ENCODE data around the gene HIVEP2.

Gene HIVEP2

GRCh38 chr6:142781129-142781528 lies 163.8 kb downstream of the HIVEP2 start:
- no peaks in the 10 kb centered on the region for H3K4me1 ChIP-seq (ENCODE audit: insufficient read depth, low read length)
- no peaks in the 10 kb centered on the region for H3K27me3 ChIP-seq (ENCODE audit: insufficient read depth, low read length)
- no peak overlapping the region for H3K27ac ChIP-seq (ENCODE audit: low read length)
- no peaks in the 10 kb centered on the region for H3K36me3 ChIP-seq (ENCODE audit: insufficient read depth, low read depth, low read length)
- no peak overlapping the region for H3K4me3 ChIP-seq (ENCODE audit: low read length)
- no peak overlapping the region for H3K9ac ChIP-seq (ENCODE audit: low read depth, low read length)
- no peaks in the 10 kb centered on the region for H3K9me3 ChIP-seq (ENCODE audit: insufficient read depth, low read depth, low read length)

- Histone ChIP-seq H3K36me3 (ENCODE audit: insufficient read depth, low read depth, low read length) (0 out of 2 replicates have a peak, but pooled peaks cover 11% of the 10 kb centered on the region), H3K4me1 (ENCODE audit: insufficient read depth, low read length) (no peaks in the 10 kb centered on the region)
Measured at GRCh38 chr6:142773859-142774648, 170.9 kb downstream of the HIVEP2 start.

GRCh38 chr6:142773324-142773723 lies 171.7 kb downstream of the HIVEP2 start:
- Histone ChIP-seq H3K27ac (ENCODE audit: low read length) (no peak overlapping the region), H3K36me3 (ENCODE audit: insufficient read depth, low read depth, low read length) (0 out of 2 replicates have a peak, but pooled peaks cover 11% of the 10 kb centered on the region), H3K4me1 (ENCODE audit: insufficient read depth, low read length) (no peaks in the 10 kb centered on the region), H3K27me3 (ENCODE audit: insufficient read depth, low read length) (no peaks in the 10 kb centered on the region), H3K4me3 (ENCODE audit: low read length) (no peak overlapping the region), H3K9ac (ENCODE audit: low read depth, low read length) (no peak overlapping the region), H3K9me3 (ENCODE audit: insufficient read depth, low read depth, low read length) (no peaks in the 10 kb centered on the region)

More at GRCh38 chr6:142773859-142774648, 170.9 kb downstream of the HIVEP2 start:
- Histone ChIP-seq H3K27ac (ENCODE audit: low read length) (no peak overlapping the region), H3K4me3 (ENCODE audit: low read length) (no peak overlapping the region), H3K9ac (ENCODE audit: low read depth, low read length) (no peak overlapping the region), H3K9me3 (ENCODE audit: insufficient read depth, low read depth, low read length) (no peaks in the 10 kb centered on the region), H3K27me3 (ENCODE audit: insufficient read depth, low read length) (no peaks in the 10 kb centered on the region)

GRCh38 chr6:142771162-142771561 lies 173.8 kb downstream of the HIVEP2 start:
- Histone ChIP-seq H3K4me1 (ENCODE audit: insufficient read depth, low read length) (no peaks in the 10 kb centered on the region), H3K27me3 (ENCODE audit: insufficient read depth, low read length) (no peaks in the 10 kb centered on the region), H3K27ac (ENCODE audit: low read length) (no peak overlapping the region), H3K9ac (ENCODE audit: low read depth, low read length) (no peak overlapping the region), H3K4me3 (ENCODE audit: low read length) (no peak overlapping the region), H3K9me3 (ENCODE audit: insufficient read depth, low read depth, low read length) (no peaks in the 10 kb centered on the region), H3K36me3 (ENCODE audit: insufficient read depth, low read depth, low read length) (0 out of 2 replicates have a peak, but pooled peaks cover 11% of the 10 kb centered on the region)

GRCh38 chr6:142765306-142765705 lies 179.7 kb downstream of the HIVEP2 start:
- Histone ChIP-seq H3K27me3 (ENCODE audit: insufficient read depth, low read length) (no peaks in the 10 kb centered on the region), H3K4me3 (ENCODE audit: low read length) (no peak overlapping the region), H3K9ac (ENCODE audit: low read depth, low read length) (no peak overlapping the region), H3K4me1 (ENCODE audit: insufficient read depth, low read length) (no peaks in the 10 kb centered on the region), H3K36me3 (ENCODE audit: insufficient read depth, low read depth, low read length) (peaks cover 3% of the 10 kb centered on the region; the same call in 1 of the 2 replicates), H3K27ac (ENCODE audit: low read length) (no peak overlapping the region), H3K9me3 (ENCODE audit: insufficient read depth, low read depth, low read length) (no peaks in the 10 kb centered on the region)

- Histone ChIP-seq H3K4me3 (ENCODE audit: low read length) (no peak overlapping the region), H3K27me3 (ENCODE audit: insufficient read depth, low read length) (no peaks in the 10 kb centered on the region), H3K4me1 (ENCODE audit: insufficient read depth, low read length) (no peaks in the 10 kb centered on the region), H3K27ac (ENCODE audit: low read length) (no peak overlapping the region), H3K36me3 (ENCODE audit: insufficient read depth, low read depth, low read length) (peaks cover 13% of the 10 kb centered on the region), H3K9me3 (ENCODE audit: insufficient read depth, low read depth, low read length) (no peaks in the 10 kb centered on the region), H3K9ac (ENCODE audit: low read depth, low read length) (no peak overlapping the region)
Measured at GRCh38 chr6:142764311-142764710, 180.7 kb downstream of the HIVEP2 start.

- Histone ChIP-seq H3K27me3 (ENCODE audit: insufficient read depth, low read length) (no peaks in the 10 kb centered on the region), H3K27ac (ENCODE audit: low read length) (no peak overlapping the region), H3K4me1 (ENCODE audit: insufficient read depth, low read length) (no peaks in the 10 kb centered on the region), H3K36me3 (ENCODE audit: insufficient read depth, low read depth, low read length) (peaks cover 18% of the 10 kb centered on the region), H3K9me3 (ENCODE audit: insufficient read depth, low read depth, low read length) (no peaks in the 10 kb centered on the region), H3K4me3 (ENCODE audit: low read length) (no peak overlapping the region), H3K9ac (ENCODE audit: low read depth, low read length) (no peak overlapping the region)
Measured at GRCh38 chr6:142763205-142763604, 181.8 kb downstream of the HIVEP2 start.

- no peak overlapping the region for H3K27ac ChIP-seq (ENCODE audit: low read length)
Measured at GRCh38 chr6:142761756-142762155, 183.2 kb downstream of the HIVEP2 start.

GRCh38 chr6:142760152-142760551 lies 184.8 kb downstream of the HIVEP2 start:
- Histone ChIP-seq H3K9me3 (ENCODE audit: insufficient read depth, low read depth, low read length) (no peaks in the 10 kb centered on the region), H3K36me3 (ENCODE audit: insufficient read depth, low read depth, low read length) (peaks cover 18% of the 10 kb centered on the region), H3K27me3 (ENCODE audit: insufficient read depth, low read length) (no peaks in the 10 kb centered on the region), H3K9ac (ENCODE audit: low read depth, low read length) (no peak overlapping the region), H3K27ac (ENCODE audit: low read length) (no peak overlapping the region), H3K4me1 (ENCODE audit: insufficient read depth, low read length) (no peaks in the 10 kb centered on the region), H3K4me3 (ENCODE audit: low read length) (no peak overlapping the region)

More at GRCh38 chr6:142761756-142762155, 183.2 kb downstream of the HIVEP2 start:
- Histone ChIP-seq H3K27me3 (ENCODE audit: insufficient read depth, low read length) (no peaks in the 10 kb centered on the region), H3K4me3 (ENCODE audit: low read length) (no peak overlapping the region), H3K9me3 (ENCODE audit: insufficient read depth, low read depth, low read length) (no peaks in the 10 kb centered on the region), H3K9ac (ENCODE audit: low read depth, low read length) (no peak overlapping the region), H3K4me1 (ENCODE audit: insufficient read depth, low read length) (no peaks in the 10 kb centered on the region), H3K36me3 (ENCODE audit: insufficient read depth, low read depth, low read length) (peaks cover 18% of the 10 kb centered on the region)

- no peaks in the 10 kb centered on the region for H3K9me3 ChIP-seq (ENCODE audit: insufficient read depth, low read depth, low read length)
- H3K4me3 ChIP-seq (ENCODE audit: low read length) = no peak overlapping the region
- H3K36me3 ChIP-seq (ENCODE audit: insufficient read depth, low read depth, low read length) = peaks cover 18% of the 10 kb centered on the region
- H3K27me3 ChIP-seq (ENCODE audit: insufficient read depth, low read length) = no peaks in the 10 kb centered on the region
- no peak overlapping the region for H3K27ac ChIP-seq (ENCODE audit: low read length)
- no peaks in the 10 kb centered on the region for H3K4me1 ChIP-seq (ENCODE audit: insufficient read depth, low read length)
- H3K9ac ChIP-seq (ENCODE audit: low read depth, low read length) = no peak overlapping the region
Measured at GRCh38 chr6:142758629-142759025, 186.3 kb downstream of the HIVEP2 start.

- no peak overlapping the region for H3K4me3 ChIP-seq (ENCODE audit: low read length)
- no peaks in the 10 kb centered on the region for H3K9me3 ChIP-seq (ENCODE audit: insufficient read depth, low read depth, low read length)
- H3K27ac ChIP-seq (ENCODE audit: low read length) = no peak overlapping the region
- H3K9ac ChIP-seq (ENCODE audit: low read depth, low read length) = no peak overlapping the region
- H3K4me1 ChIP-seq (ENCODE audit: insufficient read depth, low read length) = no peaks in the 10 kb centered on the region
- H3K27me3 ChIP-seq (ENCODE audit: insufficient read depth, low read length) = no peaks in the 10 kb centered on the region
- H3K36me3 ChIP-seq (ENCODE audit: insufficient read depth, low read depth, low read length) = peaks cover 24% of the 10 kb centered on the region
Measured at GRCh38 chr6:142757852-142758628, 186.9 kb downstream of the HIVEP2 start.

- no peak overlapping the region for H3K4me3 ChIP-seq (ENCODE audit: low read length)
- H3K36me3 ChIP-seq (ENCODE audit: insufficient read depth, low read depth, low read length) = peaks cover 26% of the 10 kb centered on the region
- no peak overlapping the region for H3K27ac ChIP-seq (ENCODE audit: low read length)
- no peaks in the 10 kb centered on the region for H3K9me3 ChIP-seq (ENCODE audit: insufficient read depth, low read depth, low read length)
- H3K4me1 ChIP-seq (ENCODE audit: insufficient read depth, low read length) = no peaks in the 10 kb centered on the region
- H3K9ac ChIP-seq (ENCODE audit: low read depth, low read length) = no peak overlapping the region
- no peaks in the 10 kb centered on the region for H3K27me3 ChIP-seq (ENCODE audit: insufficient read depth, low read length)
Measured at GRCh38 chr6:142756215-142756630, 188.8 kb downstream of the HIVEP2 start.

Measured in iPS-20b (cell line).